Right kidney (tissue), 1 donor: Measurements from ENCODE around the gene MORC2.

Source experiments
- DNase-seq: peaks from one replicate; pipeline ENCODE4 v3.0.0-alpha.2; 2016

The MORC2 gene

DNA sequence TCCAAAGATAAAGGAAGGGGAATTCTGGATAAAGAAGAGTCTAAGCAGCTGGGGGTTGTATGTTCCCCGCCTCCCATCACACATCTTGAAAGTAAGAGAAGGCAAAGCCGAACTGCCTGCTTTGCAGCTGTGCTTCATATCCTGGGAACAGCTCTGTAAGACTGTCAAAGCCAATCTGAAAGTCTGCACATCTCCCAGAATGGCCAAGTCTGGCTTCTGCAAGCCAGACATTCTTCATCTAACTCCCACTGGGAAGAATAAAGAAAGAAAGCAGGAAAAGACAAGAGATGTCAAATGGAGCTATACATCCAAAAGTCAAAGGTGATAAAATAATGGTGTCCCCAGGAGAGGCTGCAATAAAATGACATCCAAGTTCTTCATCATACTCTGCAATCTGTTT lies 15.4 kb downstream of the MORC2 start:
- no peak for DNase-seq

DNA sequence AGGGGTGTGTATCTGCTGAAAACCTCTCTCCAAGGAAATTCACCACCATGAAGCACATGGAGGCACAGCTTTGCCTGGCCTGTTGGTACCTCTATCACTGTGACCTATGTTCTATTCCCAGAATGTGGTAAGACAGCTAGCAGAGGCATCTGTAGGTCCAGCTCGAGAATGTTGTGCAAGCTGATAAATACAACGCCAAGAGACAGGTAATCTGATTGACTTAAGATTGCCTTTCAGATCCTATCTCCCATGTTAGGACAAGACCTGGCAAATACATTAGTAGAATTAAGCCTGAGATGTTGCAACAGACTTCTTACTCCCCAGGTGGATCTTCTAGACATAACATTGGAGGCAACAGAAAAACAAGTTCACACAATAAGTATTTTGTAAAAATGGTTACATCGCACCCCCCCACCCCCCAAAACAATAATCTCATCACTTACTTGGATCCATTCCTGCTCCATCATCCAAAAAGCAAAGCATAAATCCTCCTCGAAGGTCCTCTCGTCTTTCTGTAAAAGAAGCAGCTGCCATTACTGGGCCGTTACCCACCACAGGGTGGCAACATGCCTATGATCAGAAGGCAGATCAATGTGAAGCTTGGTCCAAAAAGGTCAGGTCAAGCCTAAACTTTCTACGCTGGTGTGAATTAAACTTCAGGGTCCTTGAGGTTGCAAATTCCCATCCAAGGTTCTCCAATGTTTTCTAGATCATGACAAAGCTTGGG lies 18.5 kb downstream of the MORC2 start:
- no peak for DNase-seq

DNA sequence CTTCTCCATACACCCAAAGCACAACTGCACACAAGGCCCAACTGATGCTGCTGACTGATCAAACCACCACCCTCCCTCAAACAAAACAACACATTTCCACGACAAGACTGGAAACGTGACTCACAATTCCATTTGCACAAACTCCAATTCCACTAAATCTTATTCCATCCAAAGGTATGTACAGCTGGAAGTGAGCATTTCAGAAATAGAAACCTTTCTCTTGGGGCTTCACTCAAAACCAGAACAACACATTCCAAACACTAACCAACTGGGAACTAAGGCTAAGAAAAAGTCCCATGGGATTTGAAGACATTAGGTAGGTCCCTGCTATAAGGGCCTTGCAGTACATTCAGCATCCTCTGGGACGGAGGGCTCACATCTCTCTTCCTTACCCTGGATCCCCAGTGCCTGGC lies 19.6 kb downstream of the MORC2 start:
- DNase-seq = no peak

DNA sequence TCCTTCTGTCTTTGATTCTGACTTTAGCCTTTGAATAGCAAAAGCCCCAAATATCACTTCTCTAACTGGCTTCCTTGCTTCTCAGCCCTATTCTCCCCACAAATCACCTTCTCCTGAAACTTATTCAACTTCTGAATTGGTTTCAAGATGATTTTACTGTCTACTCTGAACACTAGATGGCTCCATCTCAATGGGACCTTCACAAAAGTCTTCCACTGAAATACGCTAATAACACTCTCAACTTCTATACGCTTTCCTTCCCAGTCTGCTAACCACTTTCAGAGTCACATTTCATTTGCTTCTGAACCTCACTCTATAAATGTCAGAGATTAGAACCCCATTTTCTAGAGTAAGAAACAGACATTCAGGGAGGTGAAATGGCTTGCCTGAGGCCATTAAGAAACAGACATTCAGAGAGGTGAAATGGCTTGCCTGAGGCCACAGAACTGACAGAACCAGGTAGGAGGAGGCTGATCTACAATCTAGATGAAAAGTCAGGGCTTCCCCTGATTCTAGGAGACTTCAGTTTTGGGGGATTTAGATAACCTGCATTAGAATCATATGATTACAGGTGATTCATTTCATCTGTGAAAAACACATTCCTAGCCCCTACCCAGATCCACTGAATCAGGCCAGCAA lies 20.6 kb downstream of the MORC2 start:
- no peak for DNase-seq

DNA sequence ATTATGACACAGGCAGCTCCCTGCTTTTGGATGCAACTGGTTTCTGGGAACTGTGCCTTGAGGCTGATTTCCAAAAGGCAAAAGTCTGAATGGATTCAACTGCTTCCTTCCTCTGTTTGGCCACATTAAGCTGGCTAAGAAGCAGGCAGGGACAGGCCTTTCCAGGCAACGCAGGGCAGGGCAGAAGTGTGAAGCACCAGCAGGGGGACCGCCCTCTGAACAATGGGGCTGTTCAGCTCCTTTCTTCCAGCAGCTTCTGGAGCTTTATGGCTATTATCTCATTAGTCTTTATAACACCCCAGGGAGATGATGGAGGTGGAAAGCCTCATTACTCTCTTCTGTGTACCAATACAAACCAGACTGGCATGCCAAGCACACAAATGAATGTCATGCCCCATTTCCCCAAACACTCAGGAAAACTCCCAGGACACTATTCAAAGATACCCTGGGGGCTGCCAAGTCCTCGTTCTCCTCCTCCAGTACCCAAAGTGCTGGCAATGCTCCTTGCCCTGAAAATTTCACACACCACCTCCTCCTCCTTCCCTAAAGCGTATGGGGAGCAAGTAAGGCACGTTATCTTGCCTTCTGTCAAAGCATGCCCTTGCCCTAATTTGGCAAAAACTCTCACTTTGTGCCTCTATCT lies 21.3 kb downstream of the MORC2 start:
- DNase-seq = no peak

DNA sequence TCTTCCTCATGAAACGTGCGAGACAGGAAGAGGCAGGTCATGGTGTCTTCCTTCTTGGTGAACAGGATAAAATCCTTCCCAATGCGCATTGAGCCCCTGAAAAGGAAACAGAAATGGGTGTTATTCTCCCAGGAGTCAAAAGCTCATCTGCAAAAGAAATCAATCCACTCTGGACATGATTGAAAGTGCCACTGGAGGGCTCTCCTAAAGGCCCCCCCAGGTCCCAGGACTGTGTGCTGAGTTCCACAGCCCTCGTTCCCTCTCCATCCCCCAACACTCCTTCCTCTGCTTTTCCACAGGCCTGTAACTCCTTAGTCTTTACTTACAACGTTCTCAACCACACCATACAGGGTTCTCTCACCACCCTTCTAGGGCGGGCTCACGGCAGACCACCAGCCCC lies 22.2 kb downstream of the MORC2 start:
- no peak for DNase-seq

DNA sequence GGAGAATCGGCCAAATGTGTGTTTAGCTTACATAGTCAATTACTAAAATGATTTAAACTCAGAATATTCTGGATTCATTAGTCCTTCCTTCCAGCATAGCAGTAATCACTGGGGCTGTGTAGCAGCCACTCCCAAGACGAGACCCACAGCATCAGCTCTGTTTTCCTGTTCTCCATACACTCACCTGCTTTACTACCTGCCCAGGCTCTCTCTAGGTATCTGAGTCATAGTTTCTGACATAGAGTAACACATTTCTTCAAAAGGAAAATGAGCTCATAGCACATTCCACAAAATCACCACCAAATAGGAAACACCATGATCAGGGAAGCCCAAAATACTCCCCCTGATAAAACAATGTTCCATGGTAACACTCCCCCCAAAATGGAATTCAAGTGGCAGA lies 22.9 kb downstream of the MORC2 start:
- DNase-seq = no peak

DNA sequence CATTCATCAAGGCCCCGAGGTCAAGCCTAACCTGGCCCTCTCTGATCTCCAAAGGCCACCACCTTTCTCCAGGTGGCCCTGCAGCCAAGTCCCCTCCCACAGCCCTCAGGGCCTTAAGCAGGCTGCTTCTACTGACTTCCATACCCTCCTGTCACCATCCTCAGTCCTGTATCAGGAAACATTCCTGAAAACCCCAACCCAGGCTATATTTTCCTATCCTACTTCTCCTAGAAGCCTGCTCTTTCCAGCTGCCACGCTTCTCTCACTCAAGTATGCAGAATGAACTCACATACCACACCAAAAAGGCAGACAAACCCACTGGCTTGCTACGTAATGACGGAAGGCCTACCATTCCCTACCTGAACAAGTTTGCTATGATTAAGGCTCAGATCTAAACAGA lies 23.6 kb downstream of the MORC2 start:
- DNase-seq = no peak

DNA sequence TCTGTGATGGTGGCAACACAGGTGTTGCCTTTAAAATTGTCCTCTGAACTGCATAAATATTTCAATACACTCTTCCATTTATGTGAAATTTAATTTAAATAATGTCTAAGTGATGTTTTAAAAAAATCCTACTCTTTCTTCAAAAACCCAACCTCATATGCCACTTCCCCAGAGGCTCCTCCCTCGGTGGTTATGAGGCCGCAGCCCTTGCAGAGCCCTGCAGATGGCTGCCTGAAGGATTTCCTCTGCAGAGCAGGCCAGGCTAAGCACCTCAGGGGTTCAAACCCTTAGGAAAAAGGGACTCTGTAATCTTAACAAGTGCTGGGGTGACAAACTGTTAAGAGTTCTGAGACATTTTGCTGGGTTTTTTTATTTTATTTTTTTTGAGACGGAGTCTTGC lies 25.2 kb downstream of the MORC2 start:
- DNase-seq = no peak

DNA sequence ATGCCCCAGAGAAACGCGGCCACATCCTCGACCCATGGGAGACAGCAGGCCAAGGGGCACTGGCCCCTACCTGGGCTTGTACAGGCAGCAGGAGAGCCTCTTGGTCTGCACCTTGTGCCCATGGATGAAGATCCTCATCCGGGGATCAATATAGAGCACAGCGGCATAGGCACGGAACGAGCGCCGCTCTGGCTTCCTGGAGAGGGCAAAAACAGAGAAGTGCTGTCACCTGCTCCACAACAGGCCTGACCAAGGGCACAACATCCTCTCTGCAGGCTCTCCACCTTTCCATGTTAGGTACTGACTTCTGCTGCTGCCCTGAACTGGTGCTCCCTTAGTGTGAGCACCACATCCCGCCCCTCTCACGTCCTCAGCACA lies 27.2 kb downstream of the MORC2 start:
- DNase-seq = no peak

DNA sequence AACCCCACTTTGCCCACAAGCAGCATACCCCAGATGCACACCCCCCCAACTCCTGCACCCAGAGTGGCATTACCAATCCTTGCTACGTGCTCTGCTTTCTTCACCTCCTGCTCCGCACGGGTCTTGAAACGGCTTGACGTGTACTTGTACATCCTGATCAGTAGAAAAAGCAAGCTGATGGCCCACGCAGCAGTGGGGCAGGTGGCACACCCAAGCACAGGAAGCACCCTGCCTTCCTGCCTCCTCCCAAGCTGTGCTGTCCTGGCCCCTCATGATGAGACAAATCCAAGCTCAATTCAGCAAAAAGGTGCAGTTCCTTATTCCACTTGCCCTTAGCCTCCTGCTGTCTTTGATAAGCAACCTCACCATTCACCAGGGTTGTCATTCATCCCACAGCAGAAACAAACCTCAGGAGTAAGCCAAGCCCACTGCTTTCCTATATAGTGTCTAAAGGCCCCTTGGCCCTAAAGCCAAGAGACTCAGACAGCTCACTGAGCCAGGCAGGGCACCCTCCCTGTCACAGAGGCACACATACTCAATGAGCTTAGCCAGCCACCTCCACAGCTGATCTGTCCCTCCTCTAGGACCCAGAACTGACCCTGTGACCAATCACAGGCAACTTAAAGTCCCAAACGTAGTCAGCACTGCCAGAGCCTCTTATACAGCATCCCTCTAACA lies 27.8 kb downstream of the MORC2 start:
- DNase-seq = no peak

DNA sequence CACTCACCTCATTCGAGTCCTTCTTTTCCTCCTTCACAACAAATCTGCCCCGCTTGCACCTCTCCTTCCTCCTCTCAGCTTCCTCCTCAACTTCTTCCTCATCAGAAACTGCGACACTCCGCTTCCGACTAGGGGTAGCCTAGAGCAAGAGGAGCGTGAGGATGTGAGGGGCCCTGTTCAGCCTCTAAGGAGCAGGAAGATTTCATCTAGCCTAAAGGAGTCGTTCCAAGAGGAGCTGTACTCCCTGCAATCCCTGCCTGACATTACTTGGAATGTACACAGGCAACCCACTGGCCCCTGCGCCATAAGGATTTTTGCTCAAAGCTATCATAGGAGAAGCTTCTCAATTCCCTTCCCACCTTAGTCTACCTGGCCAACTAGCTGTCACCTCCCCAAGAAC lies 34.5 kb downstream of the MORC2 start:
- DNase-seq = no peak

DNA sequence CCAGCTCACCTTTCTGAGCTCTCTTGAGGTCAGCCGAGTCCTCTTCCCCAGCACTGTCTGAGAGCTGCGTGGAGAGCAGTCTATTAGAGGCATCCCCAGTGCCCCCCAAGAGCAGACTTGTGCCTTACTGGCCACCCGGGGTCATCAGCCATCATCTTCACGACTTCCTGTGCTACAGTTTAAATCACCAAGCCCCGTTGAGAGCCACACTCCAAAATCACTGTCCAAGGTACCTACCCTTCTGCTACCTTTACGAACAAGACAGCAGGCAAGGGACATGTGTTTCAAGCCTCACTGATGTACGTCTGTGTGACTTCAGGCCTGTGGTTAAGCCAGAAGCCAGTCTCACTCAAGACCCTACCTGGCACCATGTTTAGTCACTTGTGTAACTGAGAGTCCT lies 35.1 kb downstream of the MORC2 start:
- no peak for DNase-seq

DNA sequence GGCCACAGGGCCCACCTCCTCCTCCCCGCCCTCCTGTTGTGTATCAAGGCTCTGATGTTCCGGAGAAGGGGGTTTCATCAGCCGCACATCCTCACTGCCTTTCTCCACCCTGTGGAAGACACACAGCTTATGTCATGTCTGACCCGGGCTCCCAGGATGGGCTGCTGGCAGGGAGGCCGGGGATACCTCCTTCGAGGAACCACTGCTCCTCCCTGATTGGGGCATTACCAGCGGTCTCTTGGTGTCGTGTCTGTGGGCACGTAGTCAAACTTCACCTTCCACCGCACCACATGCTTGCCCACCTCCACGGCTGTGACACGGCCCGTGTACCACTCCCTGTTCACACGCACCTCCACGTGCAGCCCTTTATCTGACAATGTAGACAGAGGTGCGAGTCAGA lies 35.9 kb downstream of the MORC2 start:
- no peak for DNase-seq

DNA sequence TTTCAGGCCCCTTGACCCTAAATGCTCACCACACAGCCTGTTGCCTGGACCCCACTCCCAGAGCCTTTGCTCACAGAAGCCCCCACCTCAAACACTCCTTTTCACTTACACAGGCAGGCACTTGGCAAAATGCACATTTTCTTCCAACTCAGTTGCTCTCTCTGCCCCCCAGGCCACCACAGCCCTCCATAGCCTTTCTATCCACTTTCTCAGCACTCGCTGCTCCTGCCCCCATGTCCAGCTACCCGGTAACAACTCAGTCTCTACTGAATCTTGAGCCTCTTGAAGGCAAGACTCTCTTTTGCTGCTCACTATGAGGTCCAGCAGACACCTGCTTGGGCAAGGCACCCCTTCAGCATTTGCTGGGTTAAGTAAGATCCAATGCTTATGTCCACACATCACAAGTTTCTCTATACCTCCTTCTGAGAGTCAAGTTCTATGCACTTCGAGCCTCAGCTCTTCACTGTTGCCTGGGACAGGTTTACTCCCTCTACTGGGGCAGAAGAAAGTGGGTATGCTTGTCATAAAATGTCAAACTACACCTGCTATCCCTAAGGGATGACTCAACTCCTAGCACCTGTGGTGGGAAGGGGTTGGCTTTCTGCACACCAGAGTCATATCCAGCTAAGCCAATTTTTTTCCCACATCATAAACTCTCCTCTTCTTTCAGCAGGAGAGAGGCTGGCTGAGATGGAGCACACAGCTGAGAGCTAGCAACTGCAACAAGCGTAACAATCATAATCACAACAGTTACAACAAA lies 36.9 kb downstream of the MORC2 start:
- no peak for DNase-seq

DNA sequence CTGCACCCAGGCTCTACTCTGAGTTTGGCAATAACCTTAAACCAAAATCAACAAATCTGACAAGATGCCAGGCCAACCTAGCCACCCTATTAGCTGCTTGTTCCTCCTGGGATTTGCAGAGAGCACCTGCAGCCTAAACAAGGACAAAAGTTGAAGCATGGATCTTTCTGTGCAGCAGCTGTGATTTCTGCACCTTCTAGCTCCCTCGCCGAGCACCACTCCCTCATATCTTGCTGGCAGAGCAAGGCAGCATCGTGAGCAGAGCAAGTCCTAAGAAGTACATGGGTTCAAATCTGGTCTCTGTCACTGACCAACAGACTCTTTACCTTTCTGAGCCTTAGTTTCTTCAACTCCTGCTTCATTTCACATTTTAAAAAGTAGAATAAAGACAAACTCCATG lies 38.3 kb downstream of the MORC2 start:
- DNase-seq = no peak

DNA sequence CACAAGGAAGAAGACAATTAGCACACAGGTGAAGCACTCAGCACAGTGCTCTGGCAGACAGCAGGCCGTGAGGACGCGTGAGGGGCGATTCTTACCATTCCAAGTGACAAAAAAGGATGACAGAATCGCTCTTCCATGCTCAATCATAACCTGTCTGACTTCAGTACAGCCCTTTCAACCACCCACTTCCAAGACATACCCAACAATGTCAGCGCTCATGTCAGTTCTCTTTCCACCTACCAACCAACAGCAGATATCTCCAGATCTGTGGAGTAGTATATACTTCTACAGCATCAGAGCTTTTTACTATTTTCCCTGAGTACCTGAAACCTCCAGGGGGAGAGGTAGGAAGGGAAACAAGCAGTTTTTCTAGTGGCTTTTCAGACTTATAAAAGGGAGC lies 40.2 kb downstream of the MORC2 start:
- DNase-seq = no peak

DNA sequence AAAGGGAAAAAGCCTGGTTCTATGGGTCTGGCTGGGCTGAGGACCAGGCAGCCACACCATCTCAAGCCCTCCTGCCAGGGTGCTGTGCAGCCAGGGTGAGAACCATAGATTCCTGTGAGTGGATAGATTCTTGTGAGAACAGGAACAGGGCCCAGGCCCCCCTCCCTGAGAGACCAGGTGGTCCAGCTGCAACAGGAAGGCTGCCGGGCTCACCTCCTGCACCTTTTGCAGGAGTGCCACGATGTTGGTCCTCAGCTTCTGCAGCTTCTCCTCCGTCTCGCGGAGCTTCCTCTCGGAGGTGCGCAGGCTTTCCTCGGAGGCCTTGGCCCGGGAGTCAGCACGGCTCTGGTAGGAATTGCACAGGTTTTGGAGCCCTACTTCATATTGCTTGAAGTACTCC lies 40.8 kb downstream of the MORC2 start:
- DNase-seq = no peak

DNA sequence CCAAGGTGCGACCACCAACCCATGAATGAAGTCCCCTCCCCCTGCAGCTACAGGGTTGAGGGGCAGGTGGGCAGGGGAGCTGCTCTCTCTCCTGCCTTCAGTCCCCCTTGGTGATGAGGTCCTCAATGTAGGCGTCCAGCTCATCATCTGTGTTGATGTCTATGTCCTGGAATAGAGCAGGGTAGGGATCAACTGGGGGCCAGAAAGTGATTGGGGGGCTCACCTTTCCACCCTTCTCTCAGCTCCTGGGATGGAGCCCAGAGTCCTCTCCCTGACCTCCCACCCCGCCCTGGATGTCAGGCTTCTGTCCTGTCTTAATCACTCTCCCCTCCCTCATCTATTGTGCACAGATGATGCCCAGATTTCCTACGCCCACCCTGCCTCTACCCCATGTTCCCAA lies 41.9 kb downstream of the MORC2 start:
- no peak for DNase-seq

DNA sequence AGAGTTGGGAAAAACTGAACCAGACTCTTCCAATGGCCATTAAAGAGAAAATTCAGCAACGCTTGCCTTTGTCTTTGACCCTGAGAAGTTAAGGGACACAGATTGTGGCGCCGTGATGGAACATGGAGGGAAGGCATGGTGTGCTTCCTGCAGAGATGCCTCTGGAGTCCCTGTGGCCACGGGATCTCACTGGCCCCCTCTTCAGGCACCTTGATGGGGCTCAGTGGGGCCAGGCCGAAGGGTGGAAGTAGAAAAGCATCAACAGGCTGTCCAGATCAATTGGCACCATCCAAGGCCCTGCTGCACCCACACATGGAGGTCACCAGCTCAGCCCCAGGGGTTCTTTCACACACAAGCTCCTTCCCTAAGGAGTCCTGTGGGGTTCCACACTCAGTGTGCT lies 42.9 kb downstream of the MORC2 start:
- DNase-seq = no peak

DNA sequence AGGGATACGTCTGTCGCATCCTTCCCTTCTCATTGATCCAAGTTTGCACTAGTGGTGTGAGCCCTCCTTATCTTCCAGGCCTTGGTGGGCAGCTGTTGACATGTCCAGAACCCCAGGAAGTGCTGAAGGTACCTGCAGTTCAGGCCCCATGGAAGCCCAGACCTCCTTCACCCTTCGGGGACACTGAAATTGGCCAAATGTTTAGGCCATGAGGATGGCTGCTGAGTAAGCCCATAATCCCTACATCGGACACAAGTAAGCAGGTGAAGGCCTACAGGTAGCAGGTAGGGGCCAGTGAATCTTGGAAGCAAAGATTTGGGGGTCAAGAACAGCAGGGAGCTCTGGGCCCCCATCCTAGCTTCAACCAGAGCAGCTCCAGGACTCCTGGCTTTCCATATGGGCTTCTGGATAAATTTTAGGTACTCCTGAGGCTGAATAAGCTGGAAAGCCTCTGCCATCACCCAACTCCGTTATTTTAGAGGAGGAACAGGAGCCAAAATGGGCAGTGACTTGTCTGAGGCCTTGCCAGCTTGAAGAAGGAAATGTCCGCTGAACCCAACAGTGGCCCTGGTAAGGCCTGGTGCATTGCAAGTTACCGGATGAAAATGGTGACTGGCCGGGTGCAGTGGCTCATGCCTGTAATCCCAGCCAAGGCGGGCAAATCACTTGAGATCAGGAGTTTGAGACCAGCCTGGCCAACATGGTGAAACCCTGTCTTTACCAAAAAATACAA lies 45.2 kb downstream of the MORC2 start:
- DNase-seq = no peak

DNA sequence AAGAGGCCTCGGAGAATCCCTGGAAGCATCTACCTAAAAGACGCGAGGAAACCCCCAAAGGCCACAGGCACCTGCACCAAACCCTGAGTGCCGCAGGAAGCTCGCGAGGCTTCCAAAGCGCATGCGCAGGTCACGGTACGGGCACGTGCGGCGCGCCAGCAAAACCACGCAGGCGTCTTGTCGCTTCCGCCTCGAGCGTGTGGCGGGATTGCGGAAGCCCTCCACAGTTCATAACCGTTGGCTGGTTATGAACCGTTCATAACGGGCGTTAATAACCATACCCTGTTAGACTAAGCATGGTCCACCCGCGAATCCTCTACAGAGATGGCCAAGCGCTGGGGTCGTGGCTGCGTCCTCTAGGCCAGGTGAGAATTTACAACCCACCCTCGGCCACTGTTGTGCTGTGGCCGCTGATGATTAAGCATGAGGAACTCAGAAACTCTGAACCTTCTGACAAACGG lies 46.4 kb downstream of the MORC2 start:
- DNase-seq = peak; percentile 64
